Astrocyte (in vitro differentiated cells and primary cell): ENCODE data around the gene SH3BGRL2. TPM values are rescaled to one million over a fixed set of nuclear protein-coding genes. Genes with fewer than 3 reads are reported as not detected.

Experiments used
- DNase-seq: peaks from one replicate; pipeline ENCODE4 v3.0.0-alpha.2; 2010; ENCODE audit warnings: low read depth
- FAIRE-seq: peaks from 2 replicates; lab custom pipeline; 2011; peaks lifted over from hg19 to GRCh38; lab: Jason Lieb, UNC
- H2AFZ ChIP-seq: 2 replicates; pipeline ENCODE4 v1.6.0; 2012; ENCODE audit warnings: low read depth, low read length, inconsistent platforms
- H3K27ac ChIP-seq: 2 replicates; pipeline ENCODE4 v1.5.1; 2011; ENCODE audit warnings: low read depth, low read length, inconsistent platforms
- H3K27me3 ChIP-seq: 2 replicates; pipeline ENCODE4 v1.6.0; 2011; ENCODE audit warnings: low read length, inconsistent platforms; ENCODE audit not compliant: insufficient read depth
- H3K36me3 ChIP-seq: 2 replicates; pipeline ENCODE4 v1.5.1; 2011; ENCODE audit warnings: low read length, inconsistent platforms; ENCODE audit not compliant: insufficient read depth
- H3K4me1 ChIP-seq: 2 replicates; pipeline ENCODE4 v1.5.1; 2011; ENCODE audit warnings: low read length, inconsistent platforms; ENCODE audit not compliant: insufficient read depth
- H3K4me2 ChIP-seq: 2 replicates; pipeline ENCODE4 v1.6.0; 2012; ENCODE audit warnings: low read length, inconsistent platforms
- H3K4me3 ChIP-seq: 2 replicates; pipeline ENCODE4 v1.5.1; 2011; ENCODE audit warnings: low read depth, mild to moderate bottlenecking, low read length, inconsistent platforms; ENCODE audit not compliant: insufficient read depth
- H3K79me2 ChIP-seq: 2 replicates; pipeline ENCODE4 v1.6.0; 2012; ENCODE audit warnings: mild to moderate bottlenecking, low read length, inconsistent platforms; ENCODE audit not compliant: insufficient read depth
- H3K9ac ChIP-seq: 2 replicates; pipeline ENCODE4 v1.6.0; 2012; ENCODE audit warnings: mild to moderate bottlenecking, low read length, inconsistent platforms
- H3K9me3 ChIP-seq: 2 replicates; pipeline ENCODE4 v1.5.1; 2012; ENCODE audit warnings: low read depth, mild to moderate bottlenecking, low read length, inconsistent platforms; ENCODE audit not compliant: insufficient read depth
- H4K20me1 ChIP-seq: 2 replicates; pipeline ENCODE4 v1.6.0; 2012; ENCODE audit warnings: low read length, inconsistent platforms; ENCODE audit not compliant: insufficient read depth
- H3K27ac Mint-ChIP-seq: one replicate; pipeline ENCODE4 v1.8.0; 2021; ENCODE audit warnings: mild to moderate bottlenecking, mixed read lengths; ENCODE audit not compliant: unreplicated experiment
- H3K27me3 Mint-ChIP-seq: one replicate; pipeline ENCODE4 v1.8.0; 2021; ENCODE audit warnings: low read depth, mixed read lengths; ENCODE audit not compliant: unreplicated experiment
- H3K36me3 Mint-ChIP-seq: one replicate; pipeline ENCODE4 v1.8.0; 2021; ENCODE audit warnings: low read depth, mixed read lengths; ENCODE audit not compliant: unreplicated experiment
- H3K4me1 Mint-ChIP-seq: one replicate; pipeline ENCODE4 v1.8.0; 2021; ENCODE audit warnings: low read depth, mixed read lengths; ENCODE audit not compliant: unreplicated experiment
- H3K4me3 Mint-ChIP-seq: one replicate; pipeline ENCODE4 v1.8.0; 2021; ENCODE audit warnings: mild to moderate bottlenecking, moderate library complexity, mixed read lengths; ENCODE audit not compliant: unreplicated experiment
- H3K9me3 Mint-ChIP-seq: one replicate; pipeline ENCODE4 v1.8.0; 2021; ENCODE audit warnings: mild to moderate bottlenecking, mixed read lengths; ENCODE audit not compliant: unreplicated experiment
- CTCF ChIP-seq: IDR thresholded peaks from 2 replicates; pipeline ENCODE4 v1.5.1; 2011; ENCODE audit warnings: low read depth, mild to moderate bottlenecking, inconsistent platforms, low read length, moderate library complexity; ENCODE audit not compliant: insufficient read depth
- EZH2 ChIP-seq: IDR thresholded peaks from 2 replicates; pipeline ENCODE4 v1.6.1; 2012; ENCODE audit warnings: mild to moderate bottlenecking, low read length, inconsistent platforms; ENCODE audit not compliant: insufficient read depth
- total RNA-seq: library from RNA; stranded (reverse); gene quantifications from 2 replicates; pipeline ENCODE4 v1.2.1, GENCODE V29; 2021

SH3BGRL2 gene
- total RNA-seq, 1 donor from 2014 or later: 15.9 TPM

DNA sequence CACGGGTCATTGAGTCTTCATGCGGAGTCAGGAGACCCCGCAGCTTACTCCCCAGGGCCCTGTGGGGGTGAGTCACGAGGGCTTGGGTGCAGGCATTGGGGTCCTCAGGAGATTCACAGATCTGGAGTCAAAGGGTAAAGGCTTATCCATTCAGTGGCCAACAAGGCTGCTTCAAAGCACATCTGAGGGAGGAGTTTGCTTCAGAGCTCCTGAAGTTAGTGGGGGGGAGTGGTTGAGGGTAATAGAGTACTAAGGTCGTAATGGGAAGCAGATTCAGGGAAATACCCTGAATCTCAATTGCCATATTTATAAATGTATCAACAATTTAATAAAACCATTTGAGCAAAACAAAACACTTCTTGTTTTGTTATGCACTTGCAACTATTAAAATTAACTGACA is 37.3 kb downstream of the SH3BGRL2 start:
- Mint-ChIP-seq H3K4me3 (no peak overlapping the region), H3K9me3 (no peaks in the 10 kb centered on the region), H3K27me3 (no peaks in the 10 kb centered on the region), H3K27ac (no peak overlapping the region), H3K4me1 (peaks cover 20% of the 10 kb centered on the region), H3K36me3 (no peaks in the 10 kb centered on the region)
- FAIRE-seq: no peak
- Histone ChIP-seq H3K27me3 (no peaks in the 10 kb centered on the region), H2AFZ (no peak overlapping the region), H3K9me3 (no peaks in the 10 kb centered on the region), H3K4me2 (no peak overlapping the region), H3K4me1 (peaks cover 11% of the 10 kb centered on the region), H3K4me3 (no peak overlapping the region), H3K36me3 (no peaks in the 10 kb centered on the region), H3K9ac (no peak overlapping the region), H3K27ac (no peak overlapping the region), H4K20me1 (peaks cover 3% of the 10 kb centered on the region), H3K79me2 (no peaks in the 10 kb centered on the region)
- no peak for TF ChIP-seq EZH2
- no peak for TF ChIP-seq CTCF
- DNase-seq: no peak

DNA sequence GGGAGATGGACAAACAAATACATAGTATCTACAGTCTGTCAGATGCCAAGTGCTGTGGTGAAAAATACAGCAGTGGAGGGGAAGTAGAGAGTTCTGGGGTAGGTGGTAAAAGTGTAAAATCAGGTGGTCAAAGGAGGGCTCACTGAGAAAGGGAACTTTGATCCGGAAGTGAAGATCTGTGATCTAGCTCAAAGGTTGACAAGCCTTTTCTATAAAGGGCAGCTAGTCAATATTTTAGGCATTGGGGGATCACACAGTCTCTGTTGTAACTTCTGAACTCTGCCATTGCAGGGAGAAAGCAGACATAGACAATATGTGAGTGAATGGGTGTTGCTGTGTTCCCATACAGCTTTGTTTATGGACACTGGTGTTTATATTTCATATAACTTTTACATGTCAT is 38.6 kb downstream of the SH3BGRL2 start:
- Mint-ChIP-seq H3K27me3 (no peaks in the 10 kb centered on the region), H3K27ac (no peak overlapping the region), H3K9me3 (no peaks in the 10 kb centered on the region), H3K4me1 (peaks cover 20% of the 10 kb centered on the region), H3K36me3 (no peaks in the 10 kb centered on the region), H3K4me3 (no peak overlapping the region)
- no peak overlapping the region for H3K4me3 ChIP-seq
- H4K20me1 ChIP-seq: peaks cover 3% of the 10 kb centered on the region
- peaks cover 11% of the 10 kb centered on the region for H3K4me1 ChIP-seq
- H3K27ac ChIP-seq: no peak overlapping the region
- H2AFZ ChIP-seq: no peak overlapping the region
- H3K79me2 ChIP-seq: no peaks in the 10 kb centered on the region
- DNase-seq (no peak), FAIRE-seq (no peak)
- no peak overlapping the region for H3K9ac ChIP-seq
- no peaks in the 10 kb centered on the region for H3K9me3 ChIP-seq
- H3K27me3 ChIP-seq: no peaks in the 10 kb centered on the region
- H3K4me2 ChIP-seq: no peak overlapping the region
- TF ChIP-seq EZH2 (no peak), CTCF (no peak)
- no peaks in the 10 kb centered on the region for H3K36me3 ChIP-seq

DNA sequence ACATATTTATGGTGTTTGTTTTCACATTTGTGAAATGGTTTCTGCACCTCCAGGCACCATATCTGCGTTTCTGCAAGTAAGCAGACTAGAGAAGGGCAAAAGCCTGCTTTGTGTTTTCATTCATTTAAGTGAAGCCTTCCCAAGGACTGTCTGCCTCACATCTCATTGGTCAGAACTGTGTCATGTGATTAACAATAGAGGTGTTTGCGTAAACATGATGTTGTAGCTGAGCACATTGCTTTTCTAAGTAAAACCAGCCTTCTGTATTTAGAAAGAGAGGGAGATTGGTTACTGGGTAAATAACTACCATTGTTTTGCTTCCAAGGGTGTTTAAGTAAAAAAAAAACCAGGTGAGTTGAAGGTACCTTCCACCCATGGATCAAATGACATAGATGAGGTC is 39.7 kb downstream of the SH3BGRL2 start:
- FAIRE-seq (no peak), DNase-seq (no peak)
- H3K4me3 ChIP-seq: no peak overlapping the region
- H4K20me1 ChIP-seq: peaks cover 3% of the 10 kb centered on the region
- no peak for TF ChIP-seq EZH2
- no peak for TF ChIP-seq CTCF
- no peaks in the 10 kb centered on the region for H3K27me3 Mint-ChIP-seq
- H3K4me2 ChIP-seq: no peak overlapping the region
- H3K9me3 ChIP-seq: no peaks in the 10 kb centered on the region
- H3K4me1 Mint-ChIP-seq: peaks cover 20% of the 10 kb centered on the region
- H2AFZ ChIP-seq: no peak overlapping the region
- H3K79me2 ChIP-seq: no peaks in the 10 kb centered on the region
- H3K36me3 Mint-ChIP-seq: no peaks in the 10 kb centered on the region
- H3K4me3 Mint-ChIP-seq: no peak overlapping the region
- no peaks in the 10 kb centered on the region for H3K27me3 ChIP-seq
- peaks cover 11% of the 10 kb centered on the region for H3K4me1 ChIP-seq
- no peak overlapping the region for H3K27ac Mint-ChIP-seq
- H3K9ac ChIP-seq: no peak overlapping the region
- H3K27ac ChIP-seq: no peak overlapping the region
- no peaks in the 10 kb centered on the region for H3K36me3 ChIP-seq
- no peaks in the 10 kb centered on the region for H3K9me3 Mint-ChIP-seq
